ENCODE measurements around the gene STARD4. TPM values are rescaled to one million over a fixed set of nuclear protein-coding genes. Genes with fewer than 3 reads are reported as not detected.
A peak's percentile ranks its signal among the peaks of the same experiment; 100 is the strongest.

STARD4 gene
- total and polyA plus RNA-seq, 8 donors, result 4.4 to 45.5 (median 11.9) TPM

DNA sequence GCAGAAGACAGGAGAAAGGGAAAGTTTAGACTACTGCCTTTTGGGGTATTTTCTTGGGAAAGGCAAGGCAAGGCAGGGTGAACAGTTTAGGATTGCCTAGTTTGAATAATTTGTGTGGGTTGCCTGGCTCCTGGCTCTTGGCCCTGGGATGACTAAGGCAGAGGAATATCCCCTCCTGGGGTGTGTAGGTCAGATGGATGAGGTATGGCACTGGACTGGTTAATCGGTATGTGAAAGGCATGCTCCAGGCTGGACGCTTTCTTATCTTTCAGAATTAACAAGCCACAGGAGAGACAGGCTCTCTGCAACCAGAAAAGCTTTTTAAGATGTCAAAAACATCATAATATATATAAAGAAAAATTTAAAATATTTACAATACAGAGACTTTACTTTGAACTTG lies 58.6 kb downstream of the STARD4 start:
- no peaks in the 10 kb centered on the region for H3K9me3 ChIP-seq
- no peak overlapping the region for H3K27ac ChIP-seq
- H3K4me3 ChIP-seq, result no peak overlapping the region
- TF ChIP-seq CTCF (IDR thresholded peaks at IDR 0.05) (no peak), POLR2A (IDR thresholded peaks at IDR 0.05) (no peak), POLR2AphosphoS5 (IDR thresholded peaks at IDR 0.05) (no peak), EP300 (IDR thresholded peaks at IDR 0.05) (no peak)
- DNase-seq, result peak in 1 of 2 donors; percentile 19
- no peaks in the 10 kb centered on the region for H3K27me3 ChIP-seq
- intact Hi-C loops (cut with DNase I; ENCODE audit: low total_unique reads), result no loop called here
- 23 to 53% (median 35%) methylated on average over 2 of the region's 2 CpGs for WGBS, 5 donors
- H3K36me3 ChIP-seq, result no peaks in the 10 kb centered on the region
- peaks cover 0 to 9% (median 0%) of the 10 kb centered on the region in 4 donors for H3K4me1 ChIP-seq

GRCh38 chr5:111453295-111453694 lies 59.0 kb downstream of the STARD4 start:
- Histone ChIP-seq H3K4me1 (peaks cover 0 to 9% (median 0%) of the 10 kb centered on the region in 4 donors), H3K9me3 (no peaks in the 10 kb centered on the region), H3K27me3 (no peaks in the 10 kb centered on the region), H3K36me3 (no peaks in the 10 kb centered on the region), H3K27ac (no peak overlapping the region), H3K4me3 (no peak overlapping the region)
- 86 to 91% (median 89%) methylated on average over 1 of the region's 1 CpG for WGBS, 5 donors
- TF ChIP-seq CTCF (IDR thresholded peaks at IDR 0.05) (no peak), POLR2A (IDR thresholded peaks at IDR 0.05) (no peak), EP300 (IDR thresholded peaks at IDR 0.05) (no peak), POLR2AphosphoS5 (IDR thresholded peaks at IDR 0.05) (no peak)
- no peak for DNase-seq
- intact Hi-C loops (cut with DNase I; ENCODE audit: low total_unique reads), result no loop called here

- H3K9me3 ChIP-seq, result no peaks in the 10 kb centered on the region
- 16 to 27% (median 21%) methylated on average over 2 of the region's 2 CpGs for WGBS, 5 donors
- no peaks in the 10 kb centered on the region for H3K36me3 ChIP-seq
- intact Hi-C loops (cut with DNase I; ENCODE audit: low total_unique reads), result no loop called here
- H3K27ac ChIP-seq, result no peak overlapping the region
- H3K27me3 ChIP-seq, result no peaks in the 10 kb centered on the region
- no peak for DNase-seq
- H3K4me3 ChIP-seq, result no peak overlapping the region
- TF ChIP-seq POLR2AphosphoS5 (IDR thresholded peaks at IDR 0.05), result no peak
- TF ChIP-seq CTCF (IDR thresholded peaks at IDR 0.05), result no peak
- TF ChIP-seq POLR2A (IDR thresholded peaks at IDR 0.05), result no peak
- no peak for TF ChIP-seq EP300 (IDR thresholded peaks at IDR 0.05)
- no peaks in the 10 kb centered on the region for H3K4me1 ChIP-seq
Observed at GRCh38 chr5:111447822-111448221, 64.5 kb downstream of the STARD4 start.

DNA sequence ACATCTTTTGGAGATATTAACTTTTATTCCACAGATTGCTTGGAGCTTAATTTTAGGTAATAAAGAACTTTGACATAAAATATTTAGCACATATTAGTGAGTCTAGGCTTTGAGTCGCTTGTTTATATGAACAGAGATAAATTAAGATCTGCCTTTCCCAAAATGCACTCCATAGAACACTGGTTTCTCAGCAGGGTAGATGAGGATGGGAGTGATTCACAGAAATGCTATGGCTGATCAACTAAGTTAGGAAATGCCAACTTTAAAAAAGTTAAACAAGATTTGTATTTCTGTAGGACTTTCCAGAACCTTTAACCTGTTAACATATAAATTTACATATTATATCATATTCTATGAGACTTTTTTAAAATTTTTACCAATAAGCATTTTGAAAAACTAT lies 65.2 kb downstream of the STARD4 start:
- WGBS, 5 donors, result 65 to 85% (median 79%) methylated on average over 1 of the region's 1 CpG
- H3K36me3 ChIP-seq, result no peaks in the 10 kb centered on the region
- no peak for TF ChIP-seq CTCF (IDR thresholded peaks at IDR 0.05)
- no peak for TF ChIP-seq POLR2AphosphoS5 (IDR thresholded peaks at IDR 0.05)
- no peak for TF ChIP-seq POLR2A (IDR thresholded peaks at IDR 0.05)
- TF ChIP-seq EP300 (IDR thresholded peaks at IDR 0.05), result no peak
- no peak overlapping the region for H3K4me3 ChIP-seq
- intact Hi-C loops (cut with DNase I; ENCODE audit: low total_unique reads), result no loop called here
- DNase-seq, result no peak
- no peaks in the 10 kb centered on the region for H3K27me3 ChIP-seq
- no peaks in the 10 kb centered on the region for H3K4me1 ChIP-seq
- no peak overlapping the region for H3K27ac ChIP-seq
- H3K9me3 ChIP-seq, result no peaks in the 10 kb centered on the region

Other genes starting within 250 kb of the STARD4 start
- 100 to 1,000 TPM in 1 of 5 donors, 10 to 100 TPM in 2, 1 to 10 TPM in 1, under 1 TPM in 1; 0.58 to 155 (median 14.5) TPM for gene NREP, start 244.7 kb upstream of the STARD4 start, total RNA-seq
- 10 to 100 TPM in 1 of 3 donors, 1 to 10 TPM in 2; 8.1 to 10.7 (median 9.9) TPM for gene NREP, start 244.7 kb upstream of the STARD4 start, polyA plus RNA-seq